Endodermal cell (in vitro differentiated cells): ENCODE measurements around the gene CLEC6A. TPM values are rescaled to one million over a fixed set of nuclear protein-coding genes. Genes with fewer than 3 reads are reported as not detected.

ENCODE experiments used
- DNase-seq: peaks from one replicate; pipeline ENCODE4 v3.0.0-alpha.2; 2017
- H3K27ac ChIP-seq: 2 replicates; pipeline ENCODE4 v1.5.1; 2013; ENCODE audit warnings: mild to moderate bottlenecking, low read depth, low read length, moderate library complexity
- H3K27me3 ChIP-seq: 2 replicates; pipeline ENCODE4 v1.6.1; 2013; ENCODE audit warnings: mild to moderate bottlenecking, low read length, moderate library complexity; ENCODE audit not compliant: insufficient read depth, control insufficient read depth, poor library complexity, severe bottlenecking
- H3K36me3 ChIP-seq: 2 replicates; pipeline ENCODE4 v1.7.0; 2013; ENCODE audit warnings: mild to moderate bottlenecking, low read length, moderate library complexity; ENCODE audit not compliant: control insufficient read depth, insufficient read depth
- H3K4me1 ChIP-seq: one replicate; pipeline ENCODE4 v1.7.0; 2013; ENCODE audit warnings: low read length; ENCODE audit not compliant: control insufficient read depth, insufficient read depth
- H3K4me3 ChIP-seq: 2 replicates; pipeline ENCODE4 v1.5.1; 2013; ENCODE audit warnings: mild to moderate bottlenecking, low read length, moderate library complexity
- H3K9ac ChIP-seq: 2 replicates; pipeline ENCODE4 v1.6.1; 2013; ENCODE audit warnings: mild to moderate bottlenecking, low read length, moderate library complexity; ENCODE audit not compliant: poor library complexity, severe bottlenecking; ENCODE audit errors: extremely low read depth
- H3K9me3 ChIP-seq: 2 replicates; pipeline ENCODE4 v1.6.1; 2013; ENCODE audit warnings: mild to moderate bottlenecking, low read length, moderate library complexity; ENCODE audit not compliant: control insufficient read depth
- H3K27ac Mint-ChIP-seq: 2 replicates; pipeline ENCODE4 v1.8.0; 2020; ENCODE audit warnings: mixed read lengths
- H3K27me3 Mint-ChIP-seq: 2 replicates; pipeline ENCODE4 v1.8.0; 2021; ENCODE audit warnings: mild to moderate bottlenecking, mixed read lengths; ENCODE audit not compliant: insufficient read depth
- H3K36me3 Mint-ChIP-seq: 2 replicates; pipeline ENCODE4 v1.8.0; 2020; ENCODE audit warnings: low read depth, mixed read lengths
- H3K4me1 Mint-ChIP-seq: 2 replicates; pipeline ENCODE4 v1.8.0; 2020; ENCODE audit warnings: mixed read lengths
- H3K4me3 Mint-ChIP-seq: 2 replicates; pipeline ENCODE4 v1.8.0; 2020; ENCODE audit warnings: mild to moderate bottlenecking, moderate library complexity, mixed read lengths
- H3K9me3 Mint-ChIP-seq: 2 replicates; pipeline ENCODE4 v1.8.0; 2020; ENCODE audit warnings: mild to moderate bottlenecking, mixed read lengths
- CTCF ChIP-seq: fragments of 200-600 bp; sonication (generic); conservative IDR thresholded peaks from 2 replicates; pipeline ENCODE4 v1.5.0; 2021; ENCODE audit warnings: antibody characterized with exemption, mild to moderate bottlenecking
- WGBS, 2 experiments: methylation state at CpG; one replicate each; pipeline versions ENCODE4 v1.1.5 to v1.1.7; 2013; ENCODE audit warnings: missing lambda C conversion rate in 2 of 2, mixed read lengths in 1 of 2; ENCODE audit not compliant: insufficient coverage in 1 of 2, insufficient read length in 1 of 2; 5-methylcytosine and 5-hydroxymethylcytosine counted together
- total RNA-seq, 2 donors: library from RNA; stranded (reverse); fragmentation: NEBNext Ultra II Directional in 1 of 2; extraction: Animal tissue kit (Norgen Biotek cat#: 25700) in 1 of 2; gene quantifications; 2 replicates in 1 of 2; 3 replicates in 1 of 2; pipeline ENCODE4 v1.2.1, GENCODE V29; 2021

CLEC6A gene
- total RNA-seq, 2 donors from 2014 or later, result 0.20 TPM; not detected in 1

DNA sequence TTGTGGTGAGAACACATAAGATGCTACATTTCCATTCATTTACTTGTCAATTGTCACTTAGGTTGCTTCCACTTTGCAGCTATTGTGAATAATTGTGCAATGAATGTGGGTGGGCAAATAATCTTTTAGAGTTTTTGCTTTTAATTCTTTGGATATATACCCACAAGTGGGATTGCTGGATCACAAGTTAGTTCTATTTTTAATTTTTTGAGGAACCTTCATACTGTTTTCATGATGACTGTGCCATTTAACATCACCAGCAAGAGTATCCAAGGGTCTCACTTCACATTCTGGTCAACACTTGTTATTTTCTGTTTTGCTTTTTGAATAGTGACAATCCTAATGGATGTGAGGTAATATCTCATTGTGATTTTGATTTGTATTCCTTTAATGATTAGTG lies 10.5 kb downstream of the CLEC6A start:
- Mint-ChIP-seq H3K4me1 (peaks cover 12% of the 10 kb centered on the region), H3K9me3 (peaks cover 25% of the 10 kb centered on the region), H3K4me3 (no peak overlapping the region), H3K27me3 (no peaks in the 10 kb centered on the region), H3K27ac (no peak overlapping the region), H3K36me3 (peaks cover 11% of the 10 kb centered on the region)
- H3K9ac ChIP-seq, result no peak overlapping the region
- no peak overlapping the region for H3K27ac ChIP-seq
- no peak for TF ChIP-seq CTCF
- H3K36me3 ChIP-seq, result no peaks in the 10 kb centered on the region
- H3K9me3 ChIP-seq, result peaks cover 10% of the 10 kb centered on the region
- DNase-seq, result no peak
- H3K4me1 ChIP-seq, result no peaks in the 10 kb centered on the region
- no peak overlapping the region for H3K4me3 ChIP-seq
- no peaks in the 10 kb centered on the region for H3K27me3 ChIP-seq

GRCh38 chr12:8471090-8471489 lies 15.3 kb downstream of the CLEC6A start:
- DNase-seq, result no peak
- no peaks in the 10 kb centered on the region for H3K27me3 ChIP-seq
- H3K27ac ChIP-seq, result no peak overlapping the region
- 67 to 80% methylated on average over 1 of the region's 1 CpG for WGBS, 2 experiments
- Mint-ChIP-seq H3K27me3 (no peaks in the 10 kb centered on the region), H3K27ac (no peak overlapping the region), H3K4me1 (peaks cover 7% of the 10 kb centered on the region), H3K36me3 (peaks cover 11% of the 10 kb centered on the region), H3K9me3 (peaks cover 25% of the 10 kb centered on the region), H3K4me3 (no peak overlapping the region)
- H3K9me3 ChIP-seq, result peaks cover 10% of the 10 kb centered on the region
- no peak overlapping the region for H3K9ac ChIP-seq
- no peak overlapping the region for H3K4me3 ChIP-seq
- TF ChIP-seq CTCF, result no peak
- H3K4me1 ChIP-seq, result no peaks in the 10 kb centered on the region
- no peaks in the 10 kb centered on the region for H3K36me3 ChIP-seq

DNA sequence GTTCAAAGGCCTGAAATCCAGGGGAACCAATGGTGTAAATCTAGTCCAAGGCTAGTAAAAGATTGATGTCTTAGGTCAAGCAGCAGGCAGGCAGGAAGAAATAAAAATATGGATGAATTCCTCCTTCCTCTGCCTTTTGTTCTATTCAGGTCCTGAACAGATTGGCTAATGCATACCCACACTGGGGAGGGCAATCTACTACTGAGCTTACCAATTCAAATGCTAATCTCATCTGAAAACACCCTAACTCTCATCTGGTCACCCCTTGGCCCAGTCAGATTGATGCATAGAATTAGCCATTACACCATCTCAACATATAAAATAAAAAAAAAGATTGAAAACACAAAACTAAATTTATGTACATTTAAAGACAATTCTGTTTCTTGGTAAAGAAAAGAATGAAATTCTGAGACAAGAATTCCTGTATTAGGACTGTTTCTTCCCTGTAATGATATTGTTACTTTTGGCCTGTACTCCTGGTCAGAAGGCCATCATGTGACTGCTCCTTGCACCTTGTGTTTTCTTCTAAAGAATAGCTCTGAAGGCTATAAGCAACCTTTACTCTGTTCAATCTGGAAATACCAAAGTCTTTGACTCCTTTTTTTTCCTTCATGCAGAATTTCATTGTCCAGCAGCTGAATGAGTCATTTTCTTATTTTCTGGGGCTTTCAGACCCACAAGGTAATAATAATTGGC lies 19.9 kb downstream of the CLEC6A start:
- no peaks in the 10 kb centered on the region for H3K36me3 Mint-ChIP-seq
- Histone ChIP-seq H3K9me3 (no peaks in the 10 kb centered on the region), H3K4me3 (no peak overlapping the region), H3K4me1 (no peaks in the 10 kb centered on the region), H3K27me3 (no peaks in the 10 kb centered on the region), H3K36me3 (no peaks in the 10 kb centered on the region), H3K27ac (no peak overlapping the region), H3K9ac (no peak overlapping the region)
- no peaks in the 10 kb centered on the region for H3K27me3 Mint-ChIP-seq
- TF ChIP-seq CTCF, result no peak
- H3K4me1 Mint-ChIP-seq, result peaks cover 7% of the 10 kb centered on the region
- peak; percentile 39 for DNase-seq
- no peaks in the 10 kb centered on the region for H3K9me3 Mint-ChIP-seq
- no peak overlapping the region for H3K4me3 Mint-ChIP-seq
- H3K27ac Mint-ChIP-seq, result no peak overlapping the region
